Esophagus squamous epithelium (tissue), 5 donors: ENCODE results near the gene ITGA8. TPM values are rescaled to one million over a fixed set of nuclear protein-coding genes. Genes with fewer than 3 reads are reported as not detected.

Experiments used
- DNase-seq: peaks from one replicate; lab custom pipeline; 2025; lab: John Stamatoyannopoulos, UW
- H3K27ac ChIP-seq, 4 donors: fragments of 200-600 bp; sonication (generic); one replicate each; pipeline ENCODE4 v1.5.1; 2016 to 2019; ENCODE audit warnings: mild to moderate bottlenecking in 1 of 4
- H3K27me3 ChIP-seq, 4 donors: fragments of 200-600 bp; sonication (generic); 1 replicate in 3 of 4; 2 replicates in 1 of 4; pipeline versions ENCODE4 v1.5.1 to v1.6.0; 2017 to 2021; ENCODE audit warnings: antibody characterized with exemption in 1 of 4
- H3K36me3 ChIP-seq, 3 donors: fragments of 200-600 bp; sonication (generic); one replicate each; pipeline ENCODE4 v1.5.1; 2016 to 2019
- H3K4me1 ChIP-seq, 3 donors: fragments of 200-600 bp; sonication (generic); one replicate each; pipeline ENCODE4 v1.5.1; 2017 to 2019
- H3K4me3 ChIP-seq, 4 donors: fragments of 200-600 bp; sonication (generic); 1 replicate in 3 of 4; 2 replicates in 1 of 4; pipeline ENCODE4 v1.5.1; 2016 to 2019; ENCODE audit warnings: mild to moderate bottlenecking in 2 of 4, moderate library complexity in 1 of 4
- H3K9me3 ChIP-seq, 3 donors: fragments of 200-600 bp; sonication (generic); one replicate each; pipeline ENCODE4 v1.5.1; 2016 to 2019
- CTCF ChIP-seq, 6 experiments: fragments of 450-650 bp in 4 of 6; fragments of 200-600 bp in 2 of 6; sonication (generic) in 2 of 6; IDR thresholded peaks; one replicate each; pipeline ENCODE4 v1.5.1; 2016 to 2019; ENCODE audit warnings: antibody characterized with exemption in 6 of 6, mild to moderate bottlenecking in 4 of 6, moderate library complexity in 4 of 6
- POLR2A ChIP-seq, 4 donors: fragments of 450-650 bp; IDR thresholded peaks; one replicate each; pipeline ENCODE4 v1.6.1; 2017; ENCODE audit warnings: antibody characterized with exemption in 4 of 4, mild to moderate bottlenecking in 4 of 4, moderate library complexity in 3 of 4
- WGBS, 2 donors: methylation state at CpG; one replicate each; pipeline ENCODE4 v1.1.5; 2018; 5-methylcytosine and 5-hydroxymethylcytosine counted together
- intact Hi-C: fragments of 100-400 bp; cut with DNase I; formaldehyde crosslinking; loops from one replicate; pipeline ENCODE4 v1.15.0; 2022
- total RNA-seq, 4 donors: library from RNA; depleted of rRNA; stranded (reverse); fragments of >200 nt; gene quantifications; one replicate each; pipeline ENCODE4 v1.1.0, GENCODE V29; 2016
- donor health status: DM: yes; HTN: yes; CAD: no.

Gene ITGA8
- total RNA-seq, 4 donors from 2014 or later, result 1.0 to 22.5 (median 7.5) TPM

- no peaks in the 10 kb centered on the region for H3K27me3 ChIP-seq
- DNase-seq, result no peak
- intact Hi-C loops, result loop anchor here (10.0 kb wide), 1 partner anchor 323 kb away; no protein-coding TSS in a partner anchor
- TF ChIP-seq CTCF (IDR thresholded peaks at IDR 0.05) (no peak), POLR2A (IDR thresholded peaks at IDR 0.05) (no peak)
- no peak overlapping the region for H3K27ac ChIP-seq
- WGBS, 2 donors, result 52 to 70% methylated on average over 3 of the region's 3 CpGs
- no peak overlapping the region for H3K4me3 ChIP-seq
- no peaks in the 10 kb centered on the region for H3K4me1 ChIP-seq
- H3K36me3 ChIP-seq, result no peaks in the 10 kb centered on the region
- H3K9me3 ChIP-seq, result no peaks in the 10 kb centered on the region
Observed at GRCh38 chr10:15747632-15748031, 27.9 kb upstream of the ITGA8 start.

GRCh38 chr10:15745751-15746150, 26.0 kb upstream of the ITGA8 start:
- no peak overlapping the region for H3K4me3 ChIP-seq
- 86 to 91% methylated on average over 1 of the region's 1 CpG for WGBS, 2 donors
- peak overlapping the region in 1 of 4 donors; percentile 17 for H3K27ac ChIP-seq
- TF ChIP-seq POLR2A (IDR thresholded peaks at IDR 0.05) (no peak), CTCF (IDR thresholded peaks at IDR 0.05) (no peak)
- no peak for DNase-seq
- no peaks in the 10 kb centered on the region for H3K9me3 ChIP-seq
- no peaks in the 10 kb centered on the region for H3K27me3 ChIP-seq
- no peaks in the 10 kb centered on the region for H3K36me3 ChIP-seq
- H3K4me1 ChIP-seq, result no peaks in the 10 kb centered on the region
- intact Hi-C loops, result loop anchor here (10.0 kb wide), 1 partner anchor 321 kb away; no protein-coding TSS in a partner anchor

- DNase-seq, result no peak
- Histone ChIP-seq H3K36me3 (no peaks in the 10 kb centered on the region), H3K27ac (no peak overlapping the region), H3K4me3 (no peak overlapping the region), H3K27me3 (no peaks in the 10 kb centered on the region), H3K4me1 (peaks cover 0 to 2% (median 0%) of the 10 kb centered on the region in 3 donors), H3K9me3 (no peaks in the 10 kb centered on the region)
- TF ChIP-seq CTCF (IDR thresholded peaks at IDR 0.05) (peak in 4 of 6 experiments; percentile 13 to 43 (median 27)), POLR2A (IDR thresholded peaks at IDR 0.05) (no peak)
- intact Hi-C loops, result loop anchor here (10.0 kb wide), 1 partner anchor 320 kb away; no protein-coding TSS in a partner anchor
- 29 to 49% methylated on average over 7 of the region's 7 CpGs for WGBS, 2 donors
Observed at GRCh38 chr10:15744217-15744865, 24.6 kb upstream of the ITGA8 start.

- Histone ChIP-seq H3K9me3 (no peaks in the 10 kb centered on the region), H3K27ac (no peak overlapping the region), H3K4me1 (peaks cover 0 to 10% (median 0%) of the 10 kb centered on the region in 3 donors), H3K36me3 (no peaks in the 10 kb centered on the region), H3K27me3 (no peaks in the 10 kb centered on the region), H3K4me3 (no peak overlapping the region)
- no peak for DNase-seq
- TF ChIP-seq CTCF (IDR thresholded peaks at IDR 0.05), result no peak
- no peak for TF ChIP-seq POLR2A (IDR thresholded peaks at IDR 0.05)
- 67 to 89% methylated on average over 1 to 2 of the region's 2 CpGs for WGBS, 2 donors
- intact Hi-C loops, result loop anchor here (10.0 kb wide), 1 partner anchor 319 kb away; no protein-coding TSS in a partner anchor
Observed at GRCh38 chr10:15743443-15743842, 23.7 kb upstream of the ITGA8 start.

GRCh38 chr10:15742836-15743235, 23.1 kb upstream of the ITGA8 start:
- 88 to 96% methylated on average over 3 of the region's 3 CpGs for WGBS, 2 donors
- no peak for DNase-seq
- H3K27ac ChIP-seq, result no peak overlapping the region

More at GRCh38 chr10:15742836-15743235, 23.1 kb upstream of the ITGA8 start:
- intact Hi-C loops, result loop anchor here (10.0 kb wide), 1 partner anchor 318 kb away; no protein-coding TSS in a partner anchor
- Histone ChIP-seq H3K27me3 (no peaks in the 10 kb centered on the region), H3K4me3 (no peak overlapping the region), H3K9me3 (no peaks in the 10 kb centered on the region), H3K36me3 (no peaks in the 10 kb centered on the region), H3K4me1 (peaks cover 0 to 10% (median 0%) of the 10 kb centered on the region in 3 donors)
- no peak for TF ChIP-seq POLR2A (IDR thresholded peaks at IDR 0.05)
